IMR-90 (cell line): ENCODE measurements around the gene GCNA. TPM values are rescaled to one million over a fixed set of nuclear protein-coding genes. Genes with fewer than 3 reads are reported as not detected.

Experiments
- ATAC-seq: fragments of 200-7000 bp; cut with Tn5 transposase; 2 replicates; pipeline ENCODE4 v1.9.1; 2020; ENCODE audit warnings: low read depth, mild to moderate bottlenecking, moderate library complexity
- BruUV-seq: library from RNA; stranded (reverse); fragments of 400-500 nt; replicated peaks from 2 replicates; lab custom pipeline; 2021; lab: Mats Ljungman, UMichigan
- CTCF ChIA-PET: fragments of 300-600 bp; formaldehyde crosslinking; extraction: SDS; loops from one replicate; lab custom pipeline; 2021; ENCODE audit warnings: antibody characterized with exemption; lab: Yijun Ruan, JAX
- POLR2A ChIA-PET: fragments of 300-600 bp; sonication (Branson Sonifier 250); formaldehyde crosslinking; loops from one replicate; lab custom pipeline; 2022; ENCODE audit warnings: antibody characterized with exemption; ENCODE audit not compliant: unreplicated experiment; lab: Charles Lee
- DNase-seq: peaks from one replicate; pipeline ENCODE4 v3.0.0; 2013
- H2AFZ ChIP-seq: replicated peaks from 2 replicates; pipeline ENCODE3; 2013; ENCODE audit warnings: low read length, mild to moderate bottlenecking; ENCODE audit not compliant: poor library complexity
- H2AK5ac ChIP-seq: 2 replicates; pipeline ENCODE4 v1.6.1; 2013; ENCODE audit warnings: low read depth, low read length, inconsistent platforms
- H2AK9ac ChIP-seq: replicated peaks from 2 replicates; pipeline ENCODE3; 2013; ENCODE audit warnings: mild to moderate bottlenecking, low read depth, low read length, moderate library complexity; ENCODE audit not compliant: poor library complexity
- H2BK120ac ChIP-seq: 2 replicates; pipeline ENCODE4 v1.6.1; 2013; ENCODE audit warnings: low read depth, low read length, inconsistent platforms
- H2BK15ac ChIP-seq: 3 replicates; pipeline ENCODE4 v1.6.1; 2013; ENCODE audit warnings: low read depth, low read length, inconsistent platforms
- H2BK20ac ChIP-seq: 2 replicates; pipeline ENCODE4 v1.6.1; 2013; ENCODE audit warnings: low read depth, mild to moderate bottlenecking, inconsistent platforms, low read length, moderate library complexity
- H2BK5ac ChIP-seq: 2 replicates; pipeline ENCODE4 v1.6.1; 2013; ENCODE audit warnings: mild to moderate bottlenecking, low read depth, low read length, inconsistent platforms; ENCODE audit not compliant: poor library complexity, severe bottlenecking
- H3K14ac ChIP-seq: replicated peaks from 2 replicates; pipeline ENCODE4 v1.6.1; 2013; ENCODE audit warnings: low read depth, low read length, inconsistent platforms
- H3K18ac ChIP-seq: 2 replicates; pipeline ENCODE4 v1.6.1; 2013; ENCODE audit warnings: low read depth, low read length, control low read depth
- H3K23ac ChIP-seq: 2 replicates; pipeline ENCODE4 v1.6.1; 2013; ENCODE audit warnings: low read depth, low read length, inconsistent platforms
- H3K27ac ChIP-seq: 2 replicates; pipeline ENCODE4 v1.5.1; 2013; ENCODE audit warnings: mild to moderate bottlenecking, control low read depth, low read length; ENCODE audit not compliant: insufficient read depth
- H3K27me3 ChIP-seq: 2 replicates; pipeline ENCODE4 v1.6.1; 2013; ENCODE audit warnings: low read length; ENCODE audit not compliant: control insufficient read depth, insufficient read depth
- H3K36me3 ChIP-seq: 2 replicates; pipeline ENCODE4 v1.6.1; 2013; ENCODE audit warnings: low read length, mixed read lengths; ENCODE audit not compliant: control insufficient read depth, insufficient read depth
- H3K4ac ChIP-seq: 2 replicates; pipeline ENCODE4 v1.6.1; 2013; ENCODE audit warnings: low read depth, low read length, inconsistent platforms
- H3K4me1 ChIP-seq: 2 replicates; pipeline ENCODE4 v1.6.1; 2013; ENCODE audit warnings: low read length, mixed read lengths; ENCODE audit not compliant: control insufficient read depth, insufficient read depth
- H3K4me2 ChIP-seq: 2 replicates; pipeline ENCODE4 v1.6.1; 2013; ENCODE audit warnings: low read depth, mild to moderate bottlenecking, control low read depth, low read length, moderate library complexity
- H3K4me3 ChIP-seq: 2 replicates; pipeline ENCODE4 v1.5.1; 2013; ENCODE audit warnings: low read depth, mild to moderate bottlenecking, control low read depth, low read length, moderate library complexity; ENCODE audit not compliant: insufficient read depth
- H3K56ac ChIP-seq: 2 replicates; pipeline ENCODE4 v1.6.1; 2013; ENCODE audit warnings: low read length, inconsistent platforms; ENCODE audit not compliant: insufficient read depth; ENCODE audit errors: extremely low read depth
- H3K79me1 ChIP-seq, 2 experiments: 2 replicates each; pipeline ENCODE4 v1.6.1; 2013; ENCODE audit warnings: low read length in 2 of 2, inconsistent platforms in 1 of 2, low read depth in 1 of 2
- H3K9ac ChIP-seq: 2 replicates; pipeline ENCODE4 v1.6.1; 2013; ENCODE audit warnings: low read depth, low read length, control low read depth
- H3K9me1 ChIP-seq: 2 replicates; pipeline ENCODE4 v1.6.1; 2013; ENCODE audit warnings: low read length, inconsistent platforms; ENCODE audit not compliant: insufficient read depth
- H3K9me3 ChIP-seq: 2 replicates; pipeline ENCODE4 v1.6.1; 2013; ENCODE audit warnings: low read length; ENCODE audit not compliant: control insufficient read depth, insufficient read depth
- H4K20me1 ChIP-seq: 2 replicates; pipeline ENCODE4 v1.6.1; 2013; ENCODE audit warnings: low read length, inconsistent platforms; ENCODE audit not compliant: insufficient read depth
- H4K5ac ChIP-seq: 2 replicates; pipeline ENCODE4 v1.6.1; 2013; ENCODE audit warnings: mild to moderate bottlenecking, low read depth, low read length, control low read depth
- H4K8ac ChIP-seq, 2 experiments: 2 replicates each; pipeline ENCODE4 v1.6.1; 2013; ENCODE audit warnings: low read depth in 2 of 2, low read length in 2 of 2, control low read depth in 1 of 2, inconsistent platforms in 1 of 2
- H4K91ac ChIP-seq: 2 replicates; pipeline ENCODE4 v1.6.1; 2013; ENCODE audit warnings: low read depth, low read length, inconsistent platforms; ENCODE audit not compliant: insufficient read depth
- BHLHE40 ChIP-seq: fragments of 150-350 bp; IDR thresholded peaks from 2 replicates; pipeline ENCODE4 v1.6.1; 2016; ENCODE audit warnings: mild to moderate bottlenecking, low read depth, low read length
- CEBPB ChIP-seq: IDR thresholded peaks from 2 replicates; pipeline ENCODE4 v1.6.1; 2012; ENCODE audit warnings: low read depth, low read length, improper control_type of control experiment
- CHD1 ChIP-seq: IDR thresholded peaks from 2 replicates; pipeline ENCODE4 v1.6.1; 2012; ENCODE audit warnings: low read depth, low read length, improper control_type of control experiment
- CTCF ChIP-seq: conservative IDR thresholded peaks from 2 replicates; pipeline ENCODE4 v1.5.1; 2012; ENCODE audit warnings: mild to moderate bottlenecking, low read depth, low read length, improper control_type of control experiment
- ELK1 ChIP-seq: fragments of 150-350 bp; IDR thresholded peaks from 2 replicates; pipeline ENCODE4 v1.6.1; 2016; ENCODE audit warnings: low read depth, mild to moderate bottlenecking, low read length, moderate library complexity, borderline replicate concordance
- MAFK ChIP-seq: IDR thresholded peaks from 2 replicates; pipeline ENCODE4 v1.6.1; 2012; ENCODE audit warnings: low read depth, low read length, improper control_type of control experiment
- MAZ ChIP-seq: IDR thresholded peaks from 2 replicates; pipeline ENCODE4 v1.6.1; 2012; ENCODE audit warnings: low read depth, mild to moderate bottlenecking, low read length, improper control_type of control experiment, moderate library complexity, borderline replicate concordance
- MXI1 ChIP-seq: IDR thresholded peaks from 2 replicates; pipeline ENCODE4 v1.6.1; 2012; ENCODE audit warnings: low read depth, mild to moderate bottlenecking, low read length, moderate library complexity, borderline replicate concordance
- NFE2L2 ChIP-seq: fragments of 150-350 bp; IDR thresholded peaks from 2 replicates; pipeline ENCODE4 v1.6.1; 2016; ENCODE audit warnings: low read depth, mild to moderate bottlenecking, low read length
- POLR2A ChIP-seq: IDR thresholded peaks from 2 replicates; pipeline ENCODE4 v1.6.1; 2012; ENCODE audit warnings: mild to moderate bottlenecking, low read depth, low read length
- RCOR1 ChIP-seq: IDR thresholded peaks from 2 replicates; pipeline ENCODE4 v1.6.1; 2012; ENCODE audit warnings: mild to moderate bottlenecking, low read length, improper control_type of control experiment; ENCODE audit not compliant: insufficient replicate concordance
- RFX5 ChIP-seq: IDR thresholded peaks from 2 replicates; pipeline ENCODE4 v1.8.0; 2012; ENCODE audit warnings: low read depth, mild to moderate bottlenecking, low read length, moderate library complexity
- SMC3 ChIP-seq: fragments of 150-350 bp; IDR thresholded peaks from 2 replicates; pipeline ENCODE4 v1.6.1; 2016; ENCODE audit warnings: low read depth, mild to moderate bottlenecking, antibody characterized with exemption, low read length, moderate library complexity
- USF2 ChIP-seq: fragments of 150-350 bp; IDR thresholded peaks from 2 replicates; pipeline ENCODE4 v1.6.1; 2017; ENCODE audit warnings: mild to moderate bottlenecking, antibody characterized with exemption, low read length, low read depth
- WGBS, 2 experiments: methylation state at CpG; one replicate each; pipeline versions ENCODE4 v1.1.5 to v1.1.7; 2013; ENCODE audit warnings: missing lambda C conversion rate in 2 of 2; ENCODE audit not compliant: insufficient read length in 1 of 2; ENCODE audit errors: extremely low coverage in 2 of 2; 5-methylcytosine and 5-hydroxymethylcytosine counted together
- dilution Hi-C: fragments of 300-500 bp; cut with HindIII; formaldehyde crosslinking; loops from one replicate; pipeline ENCODE4 v1.14.3; 2018; ENCODE audit warnings: low sequenced_read_pairs; ENCODE audit not compliant: unreplicated experiment
- in situ Hi-C: fragments of 300-500 bp; cut with MboI; formaldehyde crosslinking; loops from 3 replicates; pipeline ENCODE4 v1.14.3; 2019; ENCODE audit warnings: low sequenced_read_pairs, inconsistent platforms, mixed read lengths
- intact Hi-C: fragments of 100-400 bp; cut with micrococcal nuclease; formaldehyde crosslinking; loops from 2 replicates; pipeline ENCODE4 v1.10.0; 2022
- polyA plus RNA-seq, 3 experiments: library from polyadenylated mRNA; depleted of rRNA; stranded (reverse); fragments of >200 nt; gene quantifications; 2 replicates each; pipeline ENCODE4 v1.2.3, GENCODE V29; 2012; ENCODE audit warnings: low replicate concordance in 1 of 3
- total RNA-seq: library from RNA; depleted of rRNA; stranded (reverse); fragments of >200 nt; gene quantifications from 2 replicates; pipeline ENCODE4 v1.2.3, GENCODE V29; 2012

GCNA gene
- total and polyA plus RNA-seq, 2 of the 4 experiments (the other 2 are of a cell fraction): 0.90 to 1.3 TPM

GRCh38 chrX:71579136-71579989 is 1.1 kb downstream of the GCNA start:
- in situ Hi-C loops (no loop called here), intact Hi-C loops (loop anchor here (10.0 kb wide), 1 partner anchor 195 kb away; no protein-coding TSS in a partner anchor), dilution Hi-C loops (no loop called here)
- WGBS, 2 experiments: 76% methylated on average over 12 of the region's 26 CpGs; no CpG with 5 or more reads in 1 of the 2 experiments
- Histone ChIP-seq H3K23ac (no peak overlapping the region), H3K9me3 (no peaks in the 10 kb centered on the region), H4K8ac (no peak overlapping the region), H3K36me3 (peaks cover 4% of the 10 kb centered on the region; the same call in 1 of the 2 replicates), H3K4ac (no peak overlapping the region), H3K79me1 (peaks cover 0 to 2% of the 10 kb centered on the region in 2 experiments; a peak in 2 of 4 replicates), H2BK20ac (no peak overlapping the region), H2BK5ac (no peak overlapping the region), H3K4me3 (no peak overlapping the region), H3K9me1 (no peaks in the 10 kb centered on the region), H3K18ac (no peak overlapping the region), H2AFZ (no peak overlapping the region), H2AK5ac (no peak overlapping the region), H4K20me1 (no peaks in the 10 kb centered on the region; the same call in 1 of the 2 replicates), H3K4me2 (no peak overlapping the region), H3K14ac (no peak overlapping the region), H3K9ac (no peak overlapping the region), H2AK9ac (peak overlapping the region; percentile 72), H3K4me1 (no peaks in the 10 kb centered on the region), H4K91ac (no peak overlapping the region), H3K27me3 (no peaks in the 10 kb centered on the region; the same call in 1 of the 2 replicates), H2BK15ac (no peak overlapping the region), H3K27ac (no peak overlapping the region), H2BK120ac (no peak overlapping the region), H3K56ac (no peak overlapping the region), H4K5ac (no peak overlapping the region)
- DNase-seq (no peak), ATAC-seq (no peak)
- ChIA-PET CTCF (no interaction called here), POLR2A (no interaction called here)
- TF ChIP-seq MXI1 (no peak), POLR2A (no peak), CTCF (no peak), SMC3 (no peak), ELK1 (no peak), CHD1 (no peak), RCOR1 (no peak), USF2 (no peak), NFE2L2 (no peak), BHLHE40 (no peak), CEBPB (no peak), MAFK (no peak), MAZ (no peak), RFX5 (no peak)
- no TSS peak for BruUV-seq
